Embryonic facial prominence (tissue), 1 donor: ENCODE data around the gene CHRNB2.
"Not testable (repeated sequence)": the region's sequence is repeated elsewhere in the genome, so short reads cannot be mapped to it uniquely, and the experiment has no call there.

Experiments
- DNase-seq: peaks from one replicate; pipeline ENCODE4 v3.0.0-alpha.2; 2016; ENCODE audit errors: extremely low spot score

Gene CHRNB2

GRCh38 chr1:154567386-154568156, at the start of gene CHRNB2:
CHRNB2 (plus strand) TSS chr1:154567778; CDS start chr1:154568045, 267 bp downstream.
- no peak for DNase-seq

- DNase-seq: no peak
Measured at GRCh38 chr1:154519591-154519991, 48.0 kb upstream of the CHRNB2 start.

- no peak for DNase-seq
Measured at GRCh38 chr1:154520333-154520732, 47.2 kb upstream of the CHRNB2 start.

GRCh38 chr1:154521695-154522094, 45.9 kb upstream of the CHRNB2 start:
- DNase-seq: no peak

- DNase-seq: no peak
Measured at GRCh38 chr1:154524881-154525280, 42.7 kb upstream of the CHRNB2 start.

GRCh38 chr1:154527192-154527591, 40.4 kb upstream of the CHRNB2 start:
- no peak for DNase-seq

GRCh38 chr1:154529308-154529707, 38.3 kb upstream of the CHRNB2 start:
- no peak for DNase-seq

- DNase-seq: not testable (repeated sequence)
Measured at GRCh38 chr1:154531950-154532349, 35.6 kb upstream of the CHRNB2 start.

GRCh38 chr1:154533952-154534844, 33.4 kb upstream of the CHRNB2 start:
- DNase-seq: no peak

- no peak for DNase-seq
Measured at GRCh38 chr1:154536570-154536969, 31.0 kb upstream of the CHRNB2 start.

GRCh38 chr1:154539486-154540483, 27.8 kb upstream of the CHRNB2 start:
- no peak for DNase-seq

GRCh38 chr1:154541231-154541630, 26.3 kb upstream of the CHRNB2 start:
- no peak for DNase-seq

GRCh38 chr1:154546264-154547063, 21.1 kb upstream of the CHRNB2 start:
- DNase-seq: no peak

- DNase-seq: no peak
Measured at GRCh38 chr1:154547105-154547732, 20.4 kb upstream of the CHRNB2 start.

- no peak for DNase-seq
Measured at GRCh38 chr1:154548028-154548427, 19.6 kb upstream of the CHRNB2 start.

- no peak for DNase-seq
Measured at GRCh38 chr1:154549202-154549770, 18.3 kb upstream of the CHRNB2 start.

GRCh38 chr1:154550070-154550469, 17.5 kb upstream of the CHRNB2 start:
- DNase-seq: no peak

GRCh38 chr1:154550657-154551056, 16.9 kb upstream of the CHRNB2 start:
- DNase-seq: no peak

- no peak for DNase-seq
Measured at GRCh38 chr1:154551474-154551873, 16.1 kb upstream of the CHRNB2 start.

- no peak for DNase-seq
Measured at GRCh38 chr1:154552036-154552435, 15.5 kb upstream of the CHRNB2 start.
